ENCODE data around the gene TMEM175. TPM values are rescaled to one million over a fixed set of nuclear protein-coding genes. Genes with fewer than 3 reads are reported as not detected.

The TMEM175 gene
- total RNA-seq, 1 experiment from 2014 or later = 20.2 TPM

DNA sequence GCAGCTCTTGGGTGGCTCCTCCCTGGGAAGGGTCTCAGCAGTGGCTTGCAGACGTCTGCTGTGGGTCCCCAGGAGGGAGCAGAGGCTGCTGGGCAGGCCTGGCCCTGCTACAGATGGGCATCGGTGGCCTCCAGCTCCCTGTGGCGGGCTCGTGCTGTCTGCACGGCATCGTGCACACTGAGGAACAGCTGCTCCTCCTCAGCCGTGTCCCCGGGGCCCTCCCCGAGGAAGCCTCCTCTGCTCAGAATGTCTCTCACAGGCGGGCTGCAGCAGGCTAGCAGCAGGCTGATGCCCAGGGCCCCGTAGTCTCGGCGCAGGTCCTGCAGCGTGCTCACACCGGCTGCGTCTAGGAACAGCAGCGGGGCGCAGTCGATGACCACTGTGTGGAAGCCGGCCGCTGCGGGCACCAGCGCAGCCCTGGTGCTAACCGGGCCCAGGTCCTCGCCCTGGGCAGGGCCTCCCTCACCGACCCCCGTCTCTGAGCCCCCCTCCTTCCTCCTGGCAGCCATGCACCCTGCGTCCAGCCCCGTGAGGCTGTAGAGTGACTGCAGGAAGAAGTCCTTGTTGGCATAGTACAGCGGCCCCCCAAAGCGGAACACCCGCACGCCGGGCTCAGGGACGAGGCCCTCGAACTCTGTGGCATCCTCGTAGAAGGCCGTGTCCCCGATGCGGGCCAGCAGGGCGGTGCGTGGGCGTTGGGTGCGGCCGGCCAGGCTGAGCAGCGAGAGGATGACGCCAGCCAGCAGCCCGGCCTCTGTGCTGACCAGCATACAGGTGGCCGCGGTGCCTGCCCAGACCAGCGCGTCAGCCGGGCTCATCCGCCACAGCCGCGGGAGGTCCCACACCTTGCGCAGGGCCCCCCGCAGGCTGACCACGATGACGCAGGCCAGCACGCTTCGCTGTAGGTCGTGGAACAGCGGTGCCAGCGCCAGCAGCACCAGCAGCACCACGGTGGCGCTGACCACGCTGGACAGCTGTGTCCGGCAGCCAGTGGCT is 56.8 kb downstream of the TMEM175 start:
- no peak overlapping the region for H3K27ac ChIP-seq
- no peaks in the 10 kb centered on the region for H3K27me3 ChIP-seq (ENCODE audit: insufficient read depth, low read depth)
- peaks cover 21% of the 10 kb centered on the region for H3F3A ChIP-seq (ENCODE audit: insufficient read depth, low read depth)
- ChIA-PET CTCF (no interaction called here), POLR2A (ENCODE audit: unreplicated experiment) (no interaction called here)
- no peaks in the 10 kb centered on the region for H3K36me3 ChIP-seq (ENCODE audit: low read depth)
- no TSS peak for BruUV-seq (replicated peaks)
- no peaks in the 10 kb centered on the region for H3K9me2 ChIP-seq (ENCODE audit: insufficient read depth)
- H3K4me3 ChIP-seq = no peak overlapping the region
- DNase-seq = no peak
- peaks cover 39% of the 10 kb centered on the region for H3K4me1 ChIP-seq (replicated peaks; ENCODE audit: insufficient read depth)
- 0 out of 2 replicates have a peak overlapping the region, but pooled peaks have one; percentile 99 for H3K4me2 ChIP-seq
- no peaks in the 10 kb centered on the region for H3K9me3 ChIP-seq (ENCODE audit: insufficient read depth, low read depth)
- H2AFZ ChIP-seq = no peak overlapping the region
- intact Hi-C loops (cut with micrococcal nuclease; ENCODE audit: unreplicated experiment) = loop anchor here (10.0 kb wide), 1 partner anchor 374 kb away; no protein-coding TSS in a partner anchor
- H4K20me1 ChIP-seq (ENCODE audit: insufficient read depth) = peaks cover 5% of the 10 kb centered on the region; the same call in 1 of the 2 replicates
- peaks cover 22% of the 10 kb centered on the region for H3K79me2 ChIP-seq (ENCODE audit: low read depth)
- TF ChIP-seq EZH2 (IDR thresholded peaks at IDR 0.05; ENCODE audit: low read depth) = no peak
- TF ChIP-seq, protein P1, sequence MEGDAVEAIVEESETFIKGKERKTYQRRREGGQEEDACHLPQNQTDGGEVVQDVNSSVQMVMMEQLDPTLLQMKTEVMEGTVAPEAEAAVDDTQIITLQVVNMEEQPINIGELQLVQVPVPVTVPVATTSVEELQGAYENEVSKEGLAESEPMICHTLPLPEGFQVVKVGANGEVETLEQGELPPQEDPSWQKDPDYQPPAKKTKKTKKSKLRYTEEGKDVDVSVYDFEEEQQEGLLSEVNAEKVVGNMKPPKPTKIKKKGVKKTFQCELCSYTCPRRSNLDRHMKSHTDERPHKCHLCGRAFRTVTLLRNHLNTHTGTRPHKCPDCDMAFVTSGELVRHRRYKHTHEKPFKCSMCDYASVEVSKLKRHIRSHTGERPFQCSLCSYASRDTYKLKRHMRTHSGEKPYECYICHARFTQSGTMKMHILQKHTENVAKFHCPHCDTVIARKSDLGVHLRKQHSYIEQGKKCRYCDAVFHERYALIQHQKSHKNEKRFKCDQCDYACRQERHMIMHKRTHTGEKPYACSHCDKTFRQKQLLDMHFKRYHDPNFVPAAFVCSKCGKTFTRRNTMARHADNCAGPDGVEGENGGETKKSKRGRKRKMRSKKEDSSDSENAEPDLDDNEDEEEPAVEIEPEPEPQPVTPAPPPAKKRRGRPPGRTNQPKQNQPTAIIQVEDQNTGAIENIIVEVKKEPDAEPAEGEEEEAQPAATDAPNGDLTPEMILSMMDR (conservative IDR thresholded peaks at IDR 0.05) = no peak

DNA sequence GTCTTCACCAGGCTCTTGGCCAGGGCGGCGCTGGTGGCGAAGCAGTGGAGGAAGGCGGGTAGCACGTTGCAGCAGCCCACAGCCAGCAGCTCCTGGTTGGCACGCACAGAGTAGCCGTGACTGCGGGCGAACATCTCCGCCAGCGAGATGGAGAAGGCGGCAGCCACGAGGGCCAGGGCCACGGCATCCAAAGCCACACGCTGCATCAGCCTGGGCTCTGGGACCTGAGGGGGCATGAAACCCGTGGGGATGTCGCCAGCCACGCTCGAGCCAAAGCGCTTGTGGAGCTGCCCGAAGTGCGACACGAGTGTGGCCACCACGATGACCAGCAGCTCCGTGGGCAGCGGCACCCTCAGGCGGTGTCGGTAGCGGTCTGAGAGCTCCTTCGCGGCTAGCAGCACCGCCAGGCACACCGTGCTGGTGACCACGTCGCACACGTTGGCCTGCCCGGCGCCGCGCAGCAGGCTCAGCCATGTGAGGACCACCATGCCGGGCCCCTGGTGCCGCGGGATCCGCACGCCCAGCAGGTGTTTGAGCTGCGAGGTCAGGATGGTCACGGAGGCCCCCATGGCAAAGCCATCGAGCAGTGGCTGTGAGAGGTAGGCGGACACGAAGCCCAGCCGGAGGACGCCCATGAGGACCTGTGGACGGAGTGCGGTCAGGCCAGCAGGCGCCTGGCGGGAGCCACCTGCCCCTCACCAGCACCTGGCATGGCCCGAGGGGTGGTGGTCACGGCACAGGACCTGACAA is 57.6 kb downstream of the TMEM175 start:
- no peak overlapping the region for H3K4me2 ChIP-seq
- H3K27me3 ChIP-seq (ENCODE audit: insufficient read depth, low read depth) = no peaks in the 10 kb centered on the region
- H3K79me2 ChIP-seq (ENCODE audit: low read depth) = peaks cover 22% of the 10 kb centered on the region
- ChIA-PET CTCF (no interaction called here), POLR2A (ENCODE audit: unreplicated experiment) (no interaction called here)
- no peaks in the 10 kb centered on the region for H3K36me3 ChIP-seq (ENCODE audit: low read depth)
- peaks cover 5% of the 10 kb centered on the region; the same call in 1 of the 2 replicates for H4K20me1 ChIP-seq (ENCODE audit: insufficient read depth)
- DNase-seq = no peak
- no peaks in the 10 kb centered on the region for H3K9me2 ChIP-seq (ENCODE audit: insufficient read depth)
- peaks cover 15% of the 10 kb centered on the region; the same call in 1 of the 2 replicates for H3F3A ChIP-seq (ENCODE audit: insufficient read depth, low read depth)
- H3K4me1 ChIP-seq (replicated peaks; ENCODE audit: insufficient read depth) = peaks cover 32% of the 10 kb centered on the region
- H3K4me3 ChIP-seq = no peak overlapping the region
- intact Hi-C loops (cut with micrococcal nuclease; ENCODE audit: unreplicated experiment) = loop anchor here (10.0 kb wide), 1 partner anchor 375 kb away; no protein-coding TSS in a partner anchor
- no peaks in the 10 kb centered on the region for H3K9me3 ChIP-seq (ENCODE audit: insufficient read depth, low read depth)
- no peak overlapping the region for H3K27ac ChIP-seq
- no peak overlapping the region for H2AFZ ChIP-seq
- TF ChIP-seq, protein P1 (conservative IDR thresholded peaks at IDR 0.05) = no peak
- no peak for TF ChIP-seq EZH2 (IDR thresholded peaks at IDR 0.05; ENCODE audit: low read depth)
- BruUV-seq (replicated peaks) = no TSS peak

DNA sequence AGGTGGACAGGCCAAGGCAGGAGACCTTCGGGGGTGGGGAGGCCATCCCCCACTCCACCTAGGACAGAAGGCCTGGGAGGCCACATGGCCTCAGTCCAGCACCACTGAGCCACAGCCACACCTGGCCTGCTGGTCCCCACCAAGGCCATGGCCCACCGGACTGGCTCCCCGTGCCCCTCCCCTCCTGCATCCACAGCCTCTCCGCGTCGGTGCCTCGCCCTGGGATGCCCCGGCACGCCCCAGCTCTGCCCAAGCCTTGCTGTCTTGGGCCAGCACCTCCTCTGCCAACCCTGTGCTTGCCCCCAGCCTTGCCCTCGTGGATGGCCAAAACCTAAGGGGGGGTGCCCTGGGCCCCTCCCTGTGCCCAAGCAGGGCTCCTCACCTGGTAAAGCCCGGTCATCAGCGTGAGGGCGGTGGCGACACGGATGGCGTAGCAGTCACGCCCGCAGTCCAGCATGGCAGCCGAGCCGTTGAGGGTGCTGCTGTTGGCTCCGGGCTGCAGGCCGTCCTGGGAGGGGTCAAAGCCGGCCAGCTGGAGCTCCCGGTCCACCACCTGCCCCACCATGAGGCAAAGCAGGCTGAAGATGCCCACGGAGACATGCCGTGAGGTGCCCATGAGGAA is 58.6 kb downstream of the TMEM175 start:
- BruUV-seq (replicated peaks) = no TSS peak
- Histone ChIP-seq H3F3A (ENCODE audit: insufficient read depth, low read depth) (peaks cover 20% of the 10 kb centered on the region; the same call in 1 of the 2 replicates), H3K4me2 (no peak overlapping the region), H3K9me2 (ENCODE audit: insufficient read depth) (no peaks in the 10 kb centered on the region), H4K20me1 (ENCODE audit: insufficient read depth) (peaks cover 5% of the 10 kb centered on the region; the same call in 1 of the 2 replicates), H3K27ac (no peak overlapping the region), H3K27me3 (ENCODE audit: insufficient read depth, low read depth) (no peaks in the 10 kb centered on the region), H3K4me1 (replicated peaks; ENCODE audit: insufficient read depth) (peaks cover 25% of the 10 kb centered on the region), H3K36me3 (ENCODE audit: low read depth) (no peaks in the 10 kb centered on the region), H3K4me3 (no peak overlapping the region), H2AFZ (no peak overlapping the region), H3K79me2 (ENCODE audit: low read depth) (peaks cover 17% of the 10 kb centered on the region), H3K9me3 (ENCODE audit: insufficient read depth, low read depth) (no peaks in the 10 kb centered on the region)
- POLR2A ChIA-PET (ENCODE audit: unreplicated experiment) = no interaction called here
- intact Hi-C loops (cut with micrococcal nuclease; ENCODE audit: unreplicated experiment) = no loop called here
- CTCF ChIA-PET = no interaction called here
- no peak for TF ChIP-seq EZH2 (IDR thresholded peaks at IDR 0.05; ENCODE audit: low read depth)
- TF ChIP-seq, protein P1 (conservative IDR thresholded peaks at IDR 0.05) = no peak
- DNase-seq = no peak
